Gastrocnemius medialis (tissue), 4 donors: ENCODE results near the gene WDR62. TPM values are rescaled to one million over a fixed set of nuclear protein-coding genes. Genes with fewer than 3 reads are reported as not detected.

Experiments
- ATAC-seq, 2 donors: fragments of 150-250 bp; one replicate each; pipeline ENCODE4 v1.9.1; 2016
- DNase-seq, 2 donors: peaks; one replicate each; pipeline ENCODE4 v3.0.0-alpha.2; 2019
- H3K27ac ChIP-seq, 4 donors: fragments of 200-600 bp; sonication (generic); 1 replicate in 1 of 4; 2 replicates in 3 of 4; pipeline ENCODE4 v1.5.1; 2016 to 2018; ENCODE audit warnings: mild to moderate bottlenecking in 2 of 4, moderate library complexity in 1 of 4
- H3K27me3 ChIP-seq, 3 donors: fragments of 200-600 bp; sonication (generic) in 2 of 3; 1 replicate in 1 of 3; 2 replicates in 2 of 3; pipeline versions ENCODE4 v1.5.1 to v1.6.0; 2016 to 2019; ENCODE audit warnings: mild to moderate bottlenecking in 1 of 3, moderate library complexity in 1 of 3
- H3K36me3 ChIP-seq, 2 donors: fragments of 200-600 bp; sonication (generic) in 1 of 2; one replicate each; pipeline ENCODE4 v1.5.1; 2017 to 2018
- H3K4me1 ChIP-seq, 2 donors: fragments of 200-600 bp; sonication (generic) in 1 of 2; one replicate each; pipeline ENCODE4 v1.5.1; 2016 to 2017; ENCODE audit warnings: mild to moderate bottlenecking in 2 of 2
- H3K4me3 ChIP-seq, 4 donors: fragments of 200-600 bp; sonication (generic) in 3 of 4; 1 replicate in 1 of 4; 2 replicates in 3 of 4; pipeline ENCODE4 v1.5.1; 2016 to 2019; ENCODE audit warnings: mild to moderate bottlenecking in 2 of 4
- H3K9me3 ChIP-seq, 3 donors: fragments of 200-600 bp; sonication (generic) in 2 of 3; 1 replicate in 1 of 3; 2 replicates in 2 of 3; pipeline ENCODE4 v1.5.1; 2016 to 2019
- CTCF ChIP-seq, 5 experiments: fragments of 450-650 bp in 3 of 5; fragments of 200-600 bp in 2 of 5; sonication (generic) in 2 of 5; IDR thresholded peaks in 4 of 5; conservative IDR thresholded peaks in 1 of 5; 1 replicate in 4 of 5; 2 replicates in 1 of 5; pipeline ENCODE4 v1.5.1; 2016 to 2019; ENCODE audit warnings: antibody characterized with exemption in 5 of 5, mild to moderate bottlenecking in 3 of 5, moderate library complexity in 3 of 5
- POLR2A ChIP-seq, 2 donors: fragments of 450-650 bp; IDR thresholded peaks; one replicate each; pipeline ENCODE4 v1.6.1; 2017; ENCODE audit warnings: antibody characterized with exemption in 2 of 2, mild to moderate bottlenecking in 2 of 2, moderate library complexity in 2 of 2
- in situ Hi-C, 4 donors: fragments of 200-750 bp; cut with MboI; loops; one replicate each; pipeline versions ENCODE4 v1.15.0 to v1.8.0; 2017; ENCODE audit warnings: low sequenced_read_pairs in 4 of 4
- intact Hi-C: fragments of 100-400 bp; cut with DNase I; formaldehyde crosslinking; loops from one replicate; pipeline ENCODE4 v1.15.1; 2023; ENCODE audit warnings: low total_unique reads
- total RNA-seq, 4 donors: library from RNA; depleted of rRNA; stranded (reverse); fragments of >200 nt; gene quantifications; one replicate each; pipeline versions ENCODE4 v1.1.0 to v1.2.3, GENCODE V29; 2016

Gene WDR62
- total RNA-seq, 4 donors from 2014 or later: 0.20 to 2.1 (median 1.0) TPM

GRCh38 chr19:36106991-36107390 lies 52.3 kb downstream of the WDR62 start:
- no peak for ATAC-seq

GRCh38 chr19:36108684-36109083 lies 54.0 kb downstream of the WDR62 start:
- in situ Hi-C loops (no loop called here), intact Hi-C loops (no loop called here)
- H3K4me1 ChIP-seq: peaks cover 3 to 17% of the 10 kb centered on the region in 2 donors
- H3K4me3 ChIP-seq: no peak overlapping the region
- peaks cover 0 to 30% of the 10 kb centered on the region in 2 donors for H3K36me3 ChIP-seq
- no peak for TF ChIP-seq POLR2A (IDR thresholded peaks at IDR 0.05)
- no peak for TF ChIP-seq CTCF (IDR thresholded peaks at IDR 0.05 in 4 of 5, conservative IDR thresholded peaks at IDR 0.05 in 1 of 5)
- H3K27ac ChIP-seq: no peak overlapping the region
- DNase-seq: no peak
- no peak for ATAC-seq
- H3K9me3 ChIP-seq: no peaks in the 10 kb centered on the region
- no peaks in the 10 kb centered on the region for H3K27me3 ChIP-seq

More at GRCh38 chr19:36106991-36107390, 52.3 kb downstream of the WDR62 start:
- TF ChIP-seq POLR2A (IDR thresholded peaks at IDR 0.05) (no peak), CTCF (IDR thresholded peaks at IDR 0.05 in 4 of 5, conservative IDR thresholded peaks at IDR 0.05 in 1 of 5) (no peak)
- H3K27me3 ChIP-seq: no peaks in the 10 kb centered on the region
- H3K4me1 ChIP-seq: peaks cover 2 to 19% of the 10 kb centered on the region in 2 donors
- intact Hi-C loops: no loop called here
- no peak for DNase-seq
- H3K9me3 ChIP-seq: no peaks in the 10 kb centered on the region
- in situ Hi-C loops: no loop called here
- H3K27ac ChIP-seq: no peak overlapping the region
- H3K4me3 ChIP-seq: no peak overlapping the region
- H3K36me3 ChIP-seq: peaks cover 0 to 16% of the 10 kb centered on the region in 2 donors

- H3K27ac ChIP-seq: no peak within 1 kb of the TSS
- no peaks in the 10 kb centered on the region for H3K9me3 ChIP-seq
- peaks cover 10 to 13% of the 10 kb centered on the region in 2 donors for H3K4me1 ChIP-seq
- DNase-seq (no peak), ATAC-seq (no peak)
- H3K27me3 ChIP-seq: no peaks in the 10 kb centered on the region
- TF ChIP-seq POLR2A (IDR thresholded peaks at IDR 0.05) (no peak), CTCF (IDR thresholded peaks at IDR 0.05 in 4 of 5, conservative IDR thresholded peaks at IDR 0.05 in 1 of 5) (no peak)
- peaks cover 0 to 30% of the 10 kb centered on the region in 2 donors for H3K36me3 ChIP-seq
- in situ Hi-C loops: no loop called here
- H3K4me3 ChIP-seq: no peak within 1 kb of the TSS
- intact Hi-C loops: loop anchor here (10.0 kb wide), 1 partner anchor 366 kb away; the partner anchor contains the start of genes IGFLR1, LIN37, PSENEN and U2AF1L4
Measured at GRCh38 chr19:36110487-36111199, 55.9 kb downstream of the WDR62 start, which contains the start of gene OVOL3. OVOL3 (plus strand) TSS chr19:36111143; CDS start chr19:36111203, 60 bp downstream.

GRCh38 chr19:36111200-36111539 lies 56.5 kb downstream of the WDR62 start:
- intact Hi-C loops: loop anchor here (10.0 kb wide), 1 partner anchor 366 kb away; the partner anchor contains the start of genes IGFLR1, LIN37, PSENEN and U2AF1L4
- ATAC-seq (no peak), DNase-seq (no peak)
- peaks cover 0 to 30% of the 10 kb centered on the region in 2 donors for H3K36me3 ChIP-seq
- in situ Hi-C loops: no loop called here
- TF ChIP-seq CTCF (IDR thresholded peaks at IDR 0.05 in 4 of 5, conservative IDR thresholded peaks at IDR 0.05 in 1 of 5) (no peak), POLR2A (IDR thresholded peaks at IDR 0.05) (no peak)
- peaks cover 12 to 16% of the 10 kb centered on the region in 2 donors for H3K4me1 ChIP-seq
- H3K9me3 ChIP-seq: no peaks in the 10 kb centered on the region
- H3K27ac ChIP-seq: no peak overlapping the region
- no peaks in the 10 kb centered on the region for H3K27me3 ChIP-seq
- H3K4me3 ChIP-seq: no peak overlapping the region
